CD8-positive, alpha-beta memory T cell (primary cell): ENCODE data around the gene USP35. TPM values are rescaled to one million over a fixed set of nuclear protein-coding genes. Genes with fewer than 3 reads are reported as not detected.
A peak's percentile ranks its signal among the peaks of the same experiment; 100 is the strongest.
"Not testable (repeated sequence)": the region's sequence is repeated elsewhere in the genome, so short reads cannot be mapped to it uniquely, and the experiment has no call there.

ENCODE experiments used
- CTCF ChIA-PET: fragments of 350-600 bp; sonication (Branson Sonifier 250); formaldehyde crosslinking; loops from one replicate; lab custom pipeline; 2021; ENCODE audit warnings: antibody characterized with exemption; lab: Charles Lee
- POLR2A ChIA-PET: fragments of 350-600 bp; sonication (Branson Sonifier 250); formaldehyde crosslinking; loops from one replicate; lab custom pipeline; 2021; ENCODE audit warnings: antibody characterized with exemption; lab: Charles Lee
- DNase-seq, 5 donors: peaks; one replicate each; pipeline versions ENCODE4 v3.0.0 to v3.0.0-alpha.2; 2020 to 2022; ENCODE audit warnings: mixed read lengths in 1 of 5
- H3K27ac ChIP-seq: one replicate; pipeline ENCODE4 v1.7.0; 2013; ENCODE audit warnings: low read depth, mild to moderate bottlenecking, low read length, moderate library complexity
- H3K27me3 ChIP-seq: 2 replicates; pipeline ENCODE4 v1.7.0; 2013; ENCODE audit warnings: low read length, mild to moderate bottlenecking; ENCODE audit not compliant: insufficient read depth, poor library complexity, severe bottlenecking
- H3K36me3 ChIP-seq: 2 replicates; pipeline ENCODE4 v1.7.0; 2013; ENCODE audit warnings: mild to moderate bottlenecking, low read length, moderate library complexity; ENCODE audit not compliant: insufficient read depth
- H3K4me1 ChIP-seq: 2 replicates; pipeline ENCODE4 v1.7.0; 2013; ENCODE audit warnings: mild to moderate bottlenecking, low read length, moderate library complexity; ENCODE audit not compliant: insufficient read depth
- H3K4me3 ChIP-seq: 2 replicates; pipeline ENCODE4 v1.7.0; 2013; ENCODE audit warnings: mild to moderate bottlenecking, low read length
- H3K9me3 ChIP-seq: 2 replicates; pipeline ENCODE4 v1.7.0; 2013; ENCODE audit warnings: mild to moderate bottlenecking, low read length
- H3K27ac Mint-ChIP-seq, 8 donors: one replicate each; pipeline ENCODE4 v1.8.0; 2020 to 2021; ENCODE audit warnings: mixed read lengths in 8 of 8, mild to moderate bottlenecking in 6 of 8, inconsistent platforms in 3 of 8, moderate library complexity in 3 of 8
- H3K27me3 Mint-ChIP-seq, 2 donors: one replicate each; pipeline ENCODE4 v1.8.0; 2020 to 2021; ENCODE audit warnings: mixed read lengths in 2 of 2, mild to moderate bottlenecking in 1 of 2, moderate library complexity in 1 of 2
- H3K36me3 Mint-ChIP-seq, 3 donors: one replicate each; pipeline ENCODE4 v1.8.0; 2020 to 2021; ENCODE audit warnings: mixed read lengths in 3 of 3, inconsistent platforms in 1 of 3, mild to moderate bottlenecking in 1 of 3
- H3K4me1 Mint-ChIP-seq, 3 donors: one replicate each; pipeline ENCODE4 v1.8.0; 2020 to 2021; ENCODE audit warnings: mixed read lengths in 3 of 3, inconsistent platforms in 1 of 3, mild to moderate bottlenecking in 1 of 3
- H3K4me3 Mint-ChIP-seq, 7 donors: one replicate each; pipeline ENCODE4 v1.8.0; 2020 to 2021; ENCODE audit warnings: mixed read lengths in 7 of 7, mild to moderate bottlenecking in 6 of 7, moderate library complexity in 4 of 7, inconsistent platforms in 2 of 7
- H3K9me3 Mint-ChIP-seq, 5 donors: one replicate each; pipeline ENCODE4 v1.8.0; 2020 to 2022; ENCODE audit warnings: mixed read lengths in 5 of 5, mild to moderate bottlenecking in 3 of 5, moderate library complexity in 2 of 5, inconsistent platforms in 1 of 5
- polyA plus RNA-seq: library from polyadenylated mRNA; unstranded; fragments of 300-500 nt; fragmentation: Illumina TruSeq; gene quantifications from one replicate; pipeline ENCODE4 v1.2.3, GENCODE V29; 2021
- total RNA-seq, 2 experiments: library from RNA; stranded (reverse); gene quantifications; one replicate each; pipeline ENCODE4 v1.2.3, GENCODE V29; 2021

USP35 gene
- total and polyA plus RNA-seq, 3 experiments from 2014 or later: 1.1 to 4.4 (median 4.4) TPM

DNA sequence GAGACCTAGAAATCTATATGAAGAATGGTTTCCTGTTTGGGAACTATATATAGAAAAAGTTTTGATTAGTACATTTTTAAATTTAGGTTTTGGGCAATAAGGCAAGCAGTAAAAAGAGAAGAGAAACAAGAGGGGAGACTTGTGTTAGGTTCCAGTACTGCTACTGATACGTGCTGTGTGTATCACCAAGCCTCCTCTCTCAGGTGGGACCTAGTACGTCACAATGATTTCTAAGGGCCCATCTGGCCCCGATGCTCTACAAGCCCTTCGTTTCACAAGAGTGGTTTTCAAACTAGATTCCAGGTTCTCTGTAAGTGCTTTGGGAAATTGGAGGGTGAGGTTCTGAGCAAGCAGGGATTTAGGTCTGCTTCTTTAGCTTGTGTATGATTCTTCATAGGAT, 39.2 kb downstream of the USP35 start:
- ChIA-PET CTCF (interaction anchor here (0.8 to 1.3 kb wide), 3 partner anchors 19 to 337 kb away, joined by 3 to 8 read pairs (median 3); no protein-coding TSS in a partner anchor), POLR2A (no interaction called here)
- Mint-ChIP-seq H3K27me3 (no peaks in the 10 kb centered on the region), H3K9me3 (no peaks in the 10 kb centered on the region), H3K36me3 (peaks cover 0 to 8% (median 1%) of the 10 kb centered on the region in 3 donors), H3K4me1 (no peaks in the 10 kb centered on the region), H3K27ac (peak overlapping the region in 1 of 8 donors; percentile 17), H3K4me3 (no peak overlapping the region)
- no peaks in the 10 kb centered on the region for H3K4me1 ChIP-seq
- H3K27me3 ChIP-seq: no peaks in the 10 kb centered on the region
- H3K4me3 ChIP-seq: no peak overlapping the region
- no peaks in the 10 kb centered on the region for H3K9me3 ChIP-seq
- no peak for DNase-seq
- no peak overlapping the region for H3K27ac ChIP-seq
- H3K36me3 ChIP-seq: no peaks in the 10 kb centered on the region

GRCh38 chr11:78228467-78228866, 39.7 kb downstream of the USP35 start:
- Histone ChIP-seq H3K27me3 (no peaks in the 10 kb centered on the region), H3K9me3 (no peaks in the 10 kb centered on the region), H3K27ac (no peak overlapping the region), H3K36me3 (no peaks in the 10 kb centered on the region), H3K4me3 (no peak overlapping the region), H3K4me1 (no peaks in the 10 kb centered on the region)
- no peak for DNase-seq
- H3K36me3 Mint-ChIP-seq: peaks cover 0 to 8% (median under 1%) of the 10 kb centered on the region in 3 donors
- POLR2A ChIA-PET: no interaction called here
- no peaks in the 10 kb centered on the region for H3K4me1 Mint-ChIP-seq
- peak overlapping the region in 1 of 8 donors; percentile 37 for H3K27ac Mint-ChIP-seq
- no peaks in the 10 kb centered on the region for H3K27me3 Mint-ChIP-seq
- CTCF ChIA-PET: interaction anchor here (0.8 to 1.3 kb wide), 3 partner anchors 19 to 336 kb away, joined by 3 to 8 read pairs (median 3); no protein-coding TSS in a partner anchor
- no peak overlapping the region for H3K4me3 Mint-ChIP-seq
- H3K9me3 Mint-ChIP-seq: no peaks in the 10 kb centered on the region

DNA sequence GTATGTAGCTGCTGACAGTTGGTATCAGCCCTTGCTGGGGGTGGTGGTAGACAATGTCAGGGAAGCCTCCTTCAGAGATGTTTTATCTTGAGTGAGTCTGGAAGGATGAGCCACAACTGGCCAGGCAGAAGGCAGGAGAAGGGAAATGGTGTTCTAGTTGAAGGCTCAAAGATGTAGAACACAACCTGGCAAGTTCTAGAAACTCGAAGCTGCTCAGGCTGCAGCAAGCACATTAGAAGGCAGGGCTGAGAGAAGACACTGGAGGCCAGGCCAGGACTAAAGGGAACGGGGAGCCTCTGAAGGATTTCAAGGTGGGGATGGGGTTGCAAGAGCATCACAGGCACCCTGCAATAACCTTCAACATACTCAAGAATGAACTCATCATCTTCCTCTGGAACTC, 40.4 kb downstream of the USP35 start:
- CTCF ChIA-PET: no interaction called here
- H3K9me3 ChIP-seq: no peaks in the 10 kb centered on the region
- DNase-seq: no peak
- H3K27me3 ChIP-seq: no peaks in the 10 kb centered on the region
- H3K27me3 Mint-ChIP-seq: no peaks in the 10 kb centered on the region
- POLR2A ChIA-PET: no interaction called here
- no peaks in the 10 kb centered on the region for H3K4me1 Mint-ChIP-seq
- H3K36me3 Mint-ChIP-seq: peaks cover 0 to 6% (median 0%) of the 10 kb centered on the region in 3 donors
- no peaks in the 10 kb centered on the region for H3K4me1 ChIP-seq
- no peaks in the 10 kb centered on the region for H3K9me3 Mint-ChIP-seq
- H3K36me3 ChIP-seq: no peaks in the 10 kb centered on the region
- no peak overlapping the region for H3K27ac Mint-ChIP-seq
- no peak overlapping the region for H3K4me3 ChIP-seq
- no peak overlapping the region for H3K27ac ChIP-seq
- H3K4me3 Mint-ChIP-seq: no peak overlapping the region

GRCh38 chr11:78230161-78230877, 41.6 kb downstream of the USP35 start:
- Mint-ChIP-seq H3K36me3 (peaks cover 0 to under 1% (median 0%) of the 10 kb centered on the region in 3 donors), H3K9me3 (no peaks in the 10 kb centered on the region), H3K27ac (peak overlapping the region in 2 of 8 donors; percentile 2 to 24), H3K4me1 (no peaks in the 10 kb centered on the region), H3K4me3 (no peak overlapping the region), H3K27me3 (no peaks in the 10 kb centered on the region)
- no peak for DNase-seq
- CTCF ChIA-PET: no interaction called here
- no peaks in the 10 kb centered on the region for H3K36me3 ChIP-seq
- H3K27ac ChIP-seq: no peak overlapping the region
- no peaks in the 10 kb centered on the region for H3K27me3 ChIP-seq
- no peak overlapping the region for H3K4me3 ChIP-seq
- H3K9me3 ChIP-seq: no peaks in the 10 kb centered on the region
- no peaks in the 10 kb centered on the region for H3K4me1 ChIP-seq
- POLR2A ChIA-PET: no interaction called here

- no peak for DNase-seq
- Histone ChIP-seq H3K27me3 (no peaks in the 10 kb centered on the region), H3K27ac (no peak overlapping the region), H3K36me3 (no peaks in the 10 kb centered on the region), H3K4me3 (no peak overlapping the region), H3K9me3 (no peaks in the 10 kb centered on the region), H3K4me1 (no peaks in the 10 kb centered on the region)
- H3K36me3 Mint-ChIP-seq: peaks cover 0 to 8% (median 3%) of the 10 kb centered on the region in 3 donors
- no peaks in the 10 kb centered on the region for H3K4me1 Mint-ChIP-seq
- H3K4me3 Mint-ChIP-seq: no peak overlapping the region
- H3K27me3 Mint-ChIP-seq: peaks cover 0 to 3% of the 10 kb centered on the region in 2 donors
- POLR2A ChIA-PET: no interaction called here
- H3K9me3 Mint-ChIP-seq: no peaks in the 10 kb centered on the region
- CTCF ChIA-PET: no interaction called here
- no peak overlapping the region for H3K27ac Mint-ChIP-seq
These were observed 43.3 kb downstream of the USP35 start for GRCh38 chr11:78231962-78232501.

DNA sequence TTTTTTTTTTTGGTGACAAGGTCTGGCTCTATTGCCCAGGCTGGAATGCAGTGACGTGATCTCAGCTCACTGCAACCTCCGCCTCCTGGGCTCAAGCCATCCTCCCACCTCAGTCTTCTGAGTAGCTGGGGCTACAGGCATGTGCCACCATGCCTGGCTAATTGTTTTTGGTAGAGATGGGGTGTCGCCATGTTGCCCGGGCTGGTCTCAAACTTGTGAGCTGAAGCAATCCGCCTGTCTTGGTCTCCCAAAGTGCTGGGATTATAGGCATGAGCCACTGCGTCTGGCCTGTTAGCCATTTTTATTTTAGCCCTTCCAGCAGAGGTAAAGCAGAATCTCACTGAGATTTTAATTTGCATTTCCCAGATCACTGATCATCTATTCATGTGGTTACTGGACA, 44.3 kb downstream of the USP35 start:
- DNase-seq, H3K27ac ChIP-seq, H3K4me1 ChIP-seq, H3K27me3 ChIP-seq, CTCF ChIA-PET, H3K36me3 ChIP-seq, POLR2A ChIA-PET, H3K4me1 Mint-ChIP-seq, H3K9me3 Mint-ChIP-seq, H3K27ac Mint-ChIP-seq, H3K4me3 Mint-ChIP-seq, H3K9me3 ChIP-seq, H3K4me3 ChIP-seq: not testable (repeated sequence)
- H3K27me3 Mint-ChIP-seq: peaks cover 0 to 11% of the 10 kb centered on the region in 2 donors
- peaks cover 0 to 18% (median 3%) of the 10 kb centered on the region in 3 donors for H3K36me3 Mint-ChIP-seq

- Histone ChIP-seq H3K9me3 (no peaks in the 10 kb centered on the region), H3K4me1 (no peaks in the 10 kb centered on the region), H3K36me3 (no peaks in the 10 kb centered on the region), H3K4me3 (no peak overlapping the region), H3K27ac (no peak overlapping the region), H3K27me3 (no peaks in the 10 kb centered on the region)
- Mint-ChIP-seq H3K36me3 (peaks cover 0 to 19% (median 3%) of the 10 kb centered on the region in 3 donors), H3K9me3 (peaks cover 0 to 11% (median 7%) of the 10 kb centered on the region in 5 donors), H3K27ac (no peak overlapping the region), H3K4me3 (no peak overlapping the region), H3K4me1 (no peaks in the 10 kb centered on the region), H3K27me3 (peaks cover 0 to 11% of the 10 kb centered on the region in 2 donors)
- DNase-seq: no peak
- POLR2A ChIA-PET: no interaction called here
- CTCF ChIA-PET: no interaction called here
These were observed 45.3 kb downstream of the USP35 start for GRCh38 chr11:78234006-78234405.

DNA sequence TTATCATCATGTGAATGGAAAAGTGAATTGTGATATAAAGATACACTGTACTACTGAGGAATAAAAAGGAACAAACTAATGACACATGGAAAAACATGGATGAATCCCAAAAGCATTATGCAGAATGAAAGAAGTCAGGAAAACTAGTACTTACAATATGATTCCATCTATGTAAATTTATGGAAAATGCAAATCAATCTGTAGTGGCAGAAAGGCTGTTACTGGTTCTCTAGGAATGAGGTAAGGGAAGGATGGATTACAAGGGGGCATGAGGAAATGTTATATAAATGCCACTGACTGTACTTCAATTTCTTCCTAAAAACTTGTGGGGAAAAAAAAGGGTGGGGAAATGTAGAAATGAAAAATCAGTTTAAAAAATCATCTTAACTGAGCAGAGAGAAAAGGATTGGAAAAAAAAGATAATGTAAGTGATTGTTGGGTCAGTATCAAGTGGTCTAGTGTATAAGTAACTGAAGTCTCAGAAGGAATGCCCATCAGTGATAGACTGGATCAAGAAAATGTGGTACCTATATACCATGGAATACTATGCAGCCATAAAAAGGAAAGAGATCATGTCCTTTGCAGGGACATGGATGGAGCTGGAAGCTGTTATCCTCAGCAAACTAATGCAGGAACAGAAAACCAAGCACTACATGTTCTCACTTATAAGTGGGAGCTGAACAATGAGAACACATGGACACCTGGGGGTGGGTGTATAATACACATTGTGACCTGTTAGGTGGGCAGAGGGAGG, 48.8 kb downstream of the USP35 start:
- Mint-ChIP-seq H3K4me1 (no peaks in the 10 kb centered on the region), H3K4me3 (no peak overlapping the region), H3K9me3 (peaks cover 10 to 34% (median 18%) of the 10 kb centered on the region in 5 donors), H3K36me3 (peaks cover 3 to 35% (median 8%) of the 10 kb centered on the region in 3 donors), H3K27ac (no peak overlapping the region), H3K27me3 (peaks cover 5 to 11% of the 10 kb centered on the region in 2 donors)
- ChIA-PET CTCF (no interaction called here), POLR2A (no interaction called here)
- H3K4me1 ChIP-seq: no peaks in the 10 kb centered on the region
- peaks cover 9% of the 10 kb centered on the region for H3K9me3 ChIP-seq
- DNase-seq: no peak
- H3K4me3 ChIP-seq: no peak overlapping the region
- no peaks in the 10 kb centered on the region for H3K36me3 ChIP-seq
- no peaks in the 10 kb centered on the region for H3K27me3 ChIP-seq
- no peak overlapping the region for H3K27ac ChIP-seq
